ENCODE measurements around the gene IKZF2.

IKZF2 gene

GRCh38 chr2:213147538-213147937, 3.9 kb downstream of the IKZF2 start:
- Mint-ChIP-seq H3K4me3 (peak overlapping the region; percentile 87), H3K36me3 (ENCODE audit: low read depth) (no peaks in the 10 kb centered on the region), H3K27me3 (ENCODE audit: low read depth) (peaks cover 55% of the 10 kb centered on the region), H3K9me3 (no peaks in the 10 kb centered on the region), H3K27ac (no peak overlapping the region), H3K4me1 (ENCODE audit: low read depth) (peaks cover 23% of the 10 kb centered on the region)
- no peak for DNase-seq (ENCODE audit: low spot score)

- Mint-ChIP-seq H3K9me3 (no peaks in the 10 kb centered on the region), H3K4me3 (peak overlapping the region; percentile 19), H3K27me3 (ENCODE audit: low read depth) (peaks cover 58% of the 10 kb centered on the region), H3K4me1 (ENCODE audit: low read depth) (peaks cover 14% of the 10 kb centered on the region), H3K27ac (no peak overlapping the region), H3K36me3 (ENCODE audit: low read depth) (no peaks in the 10 kb centered on the region)
- DNase-seq (ENCODE audit: low spot score): no peak
These were observed 5.6 kb downstream of the IKZF2 start for GRCh38 chr2:213145715-213146242.

- H3K27ac Mint-ChIP-seq: no peak overlapping the region
- H3K36me3 Mint-ChIP-seq (ENCODE audit: low read depth): no peaks in the 10 kb centered on the region
- no peak for DNase-seq (ENCODE audit: low spot score)
- H3K4me1 Mint-ChIP-seq (ENCODE audit: low read depth): no peaks in the 10 kb centered on the region
- peaks cover 16% of the 10 kb centered on the region for H3K27me3 Mint-ChIP-seq (ENCODE audit: low read depth)
- no peak overlapping the region for H3K4me3 Mint-ChIP-seq
- H3K9me3 Mint-ChIP-seq: no peaks in the 10 kb centered on the region
These were observed 14.3 kb downstream of the IKZF2 start for GRCh38 chr2:213137064-213137463.

- Mint-ChIP-seq H3K27ac (no peak overlapping the region), H3K9me3 (no peaks in the 10 kb centered on the region)
These were observed 22.1 kb downstream of the IKZF2 start for GRCh38 chr2:213129311-213129710.

GRCh38 chr2:213125646-213126347, 25.6 kb downstream of the IKZF2 start:
- no peak for DNase-seq (ENCODE audit: low spot score)
- peaks cover 2% of the 10 kb centered on the region for H3K36me3 Mint-ChIP-seq (ENCODE audit: low read depth)
- H3K4me1 Mint-ChIP-seq (ENCODE audit: low read depth): peaks cover 22% of the 10 kb centered on the region
- no peak overlapping the region for H3K4me3 Mint-ChIP-seq
- peaks cover 22% of the 10 kb centered on the region for H3K27me3 Mint-ChIP-seq (ENCODE audit: low read depth)
- no peaks in the 10 kb centered on the region for H3K9me3 Mint-ChIP-seq
- H3K27ac Mint-ChIP-seq: no peak overlapping the region

More at GRCh38 chr2:213129311-213129710, 22.1 kb downstream of the IKZF2 start:
- Mint-ChIP-seq H3K27me3 (ENCODE audit: low read depth) (peaks cover 15% of the 10 kb centered on the region), H3K4me1 (ENCODE audit: low read depth) (peaks cover 4% of the 10 kb centered on the region), H3K36me3 (ENCODE audit: low read depth) (peaks cover 2% of the 10 kb centered on the region), H3K4me3 (no peak overlapping the region)
- no peak for DNase-seq (ENCODE audit: low spot score)

- H3K27me3 Mint-ChIP-seq (ENCODE audit: low read depth): peaks cover 19% of the 10 kb centered on the region
- H3K36me3 Mint-ChIP-seq (ENCODE audit: low read depth): peaks cover 1% of the 10 kb centered on the region
- H3K9me3 Mint-ChIP-seq: no peaks in the 10 kb centered on the region
- no peak for DNase-seq (ENCODE audit: low spot score)
- peaks cover 41% of the 10 kb centered on the region for H3K4me1 Mint-ChIP-seq (ENCODE audit: low read depth)
- H3K27ac Mint-ChIP-seq: no peak overlapping the region
- no peak overlapping the region for H3K4me3 Mint-ChIP-seq
These were observed 28.7 kb downstream of the IKZF2 start for GRCh38 chr2:213122725-213123124.

- peaks cover 1% of the 10 kb centered on the region for H3K36me3 Mint-ChIP-seq (ENCODE audit: low read depth)
- peaks cover 19% of the 10 kb centered on the region for H3K27me3 Mint-ChIP-seq (ENCODE audit: low read depth)
- H3K4me1 Mint-ChIP-seq (ENCODE audit: low read depth): peaks cover 44% of the 10 kb centered on the region
- H3K27ac Mint-ChIP-seq: peak overlapping the region; percentile 52
- no peak for DNase-seq (ENCODE audit: low spot score)
- no peaks in the 10 kb centered on the region for H3K9me3 Mint-ChIP-seq
- H3K4me3 Mint-ChIP-seq: peak overlapping the region; percentile 30
These were observed 29.7 kb downstream of the IKZF2 start for GRCh38 chr2:213121690-213122089.

GRCh38 chr2:213119061-213119809, 32.2 kb downstream of the IKZF2 start:
- H3K4me1 Mint-ChIP-seq (ENCODE audit: low read depth): peaks cover 44% of the 10 kb centered on the region
- no peaks in the 10 kb centered on the region for H3K9me3 Mint-ChIP-seq
- peak overlapping the region; percentile 90 for H3K27ac Mint-ChIP-seq
- peak; percentile 52 for DNase-seq (ENCODE audit: low spot score)
- peaks cover 9% of the 10 kb centered on the region for H3K27me3 Mint-ChIP-seq (ENCODE audit: low read depth)
- H3K4me3 Mint-ChIP-seq: peak overlapping the region; percentile 56
- peaks cover 1% of the 10 kb centered on the region for H3K36me3 Mint-ChIP-seq (ENCODE audit: low read depth)

- H3K36me3 Mint-ChIP-seq (ENCODE audit: low read depth): peaks cover 8% of the 10 kb centered on the region
- no peak for DNase-seq (ENCODE audit: low spot score)
- no peaks in the 10 kb centered on the region for H3K9me3 Mint-ChIP-seq
- peaks cover 22% of the 10 kb centered on the region for H3K4me1 Mint-ChIP-seq (ENCODE audit: low read depth)
- peaks cover 11% of the 10 kb centered on the region for H3K27me3 Mint-ChIP-seq (ENCODE audit: low read depth)
- H3K4me3 Mint-ChIP-seq: no peak overlapping the region
- no peak overlapping the region for H3K27ac Mint-ChIP-seq
These were observed 43.1 kb downstream of the IKZF2 start for GRCh38 chr2:213108308-213108707.

GRCh38 chr2:213107728-213108127, 43.7 kb downstream of the IKZF2 start:
- Mint-ChIP-seq H3K4me3 (no peak overlapping the region), H3K4me1 (ENCODE audit: low read depth) (peaks cover 21% of the 10 kb centered on the region), H3K27ac (no peak overlapping the region), H3K27me3 (ENCODE audit: low read depth) (peaks cover 11% of the 10 kb centered on the region), H3K36me3 (ENCODE audit: low read depth) (peaks cover 8% of the 10 kb centered on the region), H3K9me3 (no peaks in the 10 kb centered on the region)
- DNase-seq (ENCODE audit: low spot score): no peak

GRCh38 chr2:213105212-213105611, 46.2 kb downstream of the IKZF2 start:
- DNase-seq (ENCODE audit: low spot score): no peak
- peaks cover 12% of the 10 kb centered on the region for H3K27me3 Mint-ChIP-seq (ENCODE audit: low read depth)
- H3K9me3 Mint-ChIP-seq: no peaks in the 10 kb centered on the region
- peak overlapping the region; percentile 10 for H3K27ac Mint-ChIP-seq
- H3K4me1 Mint-ChIP-seq (ENCODE audit: low read depth): peaks cover 29% of the 10 kb centered on the region
- peaks cover 8% of the 10 kb centered on the region for H3K36me3 Mint-ChIP-seq (ENCODE audit: low read depth)
- H3K4me3 Mint-ChIP-seq: peak overlapping the region; percentile 9

- H3K4me1 Mint-ChIP-seq (ENCODE audit: low read depth): peaks cover 29% of the 10 kb centered on the region
- peak overlapping the region; percentile 66 for H3K4me3 Mint-ChIP-seq
- H3K27me3 Mint-ChIP-seq (ENCODE audit: low read depth): peaks cover 12% of the 10 kb centered on the region
- no peaks in the 10 kb centered on the region for H3K9me3 Mint-ChIP-seq
- no peak for DNase-seq (ENCODE audit: low spot score)
- peaks cover 8% of the 10 kb centered on the region for H3K36me3 Mint-ChIP-seq (ENCODE audit: low read depth)
- peak overlapping the region; percentile 43 for H3K27ac Mint-ChIP-seq
These were observed 46.6 kb downstream of the IKZF2 start for GRCh38 chr2:213104903-213105202.

- Mint-ChIP-seq H3K36me3 (ENCODE audit: low read depth) (peaks cover 8% of the 10 kb centered on the region), H3K9me3 (no peaks in the 10 kb centered on the region), H3K27me3 (ENCODE audit: low read depth) (peaks cover 17% of the 10 kb centered on the region), H3K4me1 (ENCODE audit: low read depth) (peaks cover 31% of the 10 kb centered on the region), H3K4me3 (peak overlapping the region; percentile 66), H3K27ac (peak overlapping the region; percentile 43)
- DNase-seq (ENCODE audit: low spot score): no peak
These were observed 47.1 kb downstream of the IKZF2 start for GRCh38 chr2:213104092-213104902.
